ENCODE data around the gene DUSP28. TPM values are rescaled to one million over a fixed set of nuclear protein-coding genes. Genes with fewer than 3 reads are reported as not detected.

DUSP28 gene
- total and polyA plus RNA-seq, 2 donors (not counting 1 experiment from before 2014, with no cell fraction given) = 19.0 to 19.1 TPM

DNA sequence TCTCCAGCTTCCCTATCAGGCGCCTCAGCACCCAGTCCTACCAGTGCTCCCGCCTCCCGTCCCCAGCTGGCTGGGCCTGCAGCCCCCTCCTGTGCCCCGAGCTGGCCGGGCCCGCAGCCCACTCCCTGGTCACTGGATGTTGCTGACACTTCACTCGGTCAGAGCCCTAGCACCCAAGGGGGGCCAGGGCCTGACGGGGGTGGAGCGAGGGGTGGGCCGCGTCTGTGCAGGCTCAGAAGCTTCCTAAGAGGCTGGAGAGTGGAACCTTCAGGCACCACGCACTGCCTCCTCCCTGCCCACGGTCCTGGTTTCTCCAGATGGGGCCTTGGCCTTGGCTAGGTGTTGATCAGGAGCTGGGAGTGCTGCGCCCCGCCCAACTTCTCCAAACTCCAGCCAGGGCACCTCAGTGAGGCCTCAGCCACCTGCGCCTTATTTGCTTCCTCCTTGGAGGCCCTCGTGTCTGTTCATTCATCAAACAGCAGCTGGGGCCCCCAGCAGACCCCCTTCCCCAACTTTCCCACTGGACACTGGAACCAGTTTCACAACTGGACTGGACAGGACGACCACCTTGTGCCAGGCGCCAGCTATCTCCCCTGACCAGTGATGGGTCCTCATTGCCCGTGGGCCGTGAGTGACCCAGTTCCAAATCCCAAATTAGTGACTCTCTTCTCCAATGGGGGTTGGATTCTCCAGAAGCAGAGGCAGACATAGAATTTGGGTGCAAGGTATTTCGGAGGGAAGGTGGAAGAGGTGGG lies 43.1 kb downstream of the DUSP28 start:
- ATAC-seq (ENCODE audit: low read depth) = no peak
- peaks cover 0 to 6% of the 10 kb centered on the region in 2 experiments for H3K36me3 ChIP-seq (replicated peaks in 1 of 2; ENCODE audit: control extremely low read depth in 1 of 2, control insufficient read depth in 1 of 2, extremely low read depth in 1 of 2, insufficient read depth in 2 of 2, low read length in 1 of 2)
- ChIA-PET POLR2A (no interaction called here), CTCF (no interaction called here)
- no peaks in the 10 kb centered on the region for H3K9me3 ChIP-seq (ENCODE audit: control extremely low read depth in 1 of 3, control insufficient read depth in 2 of 3, insufficient read depth in 1 of 3, low read length in 2 of 3)
- H3K4me1 ChIP-seq (ENCODE audit: control insufficient read depth in 2 of 2, insufficient read depth in 2 of 2, low read length in 2 of 2) = no peaks in the 10 kb centered on the region
- H3K27ac ChIP-seq (ENCODE audit: low read length in 2 of 2) = no peak overlapping the region
- no peaks in the 10 kb centered on the region for H3K27me3 ChIP-seq (replicated peaks in 1 of 4; ENCODE audit: control extremely low read depth in 1 of 4, control insufficient read depth in 3 of 4, insufficient read depth in 4 of 4, low read length in 3 of 4)
- H3K9ac ChIP-seq (ENCODE audit: low read length) = no peak overlapping the region
- no peak for DNase-seq
- no peaks in the 10 kb centered on the region for H4K20me1 ChIP-seq (ENCODE audit: control insufficient read depth, insufficient read depth, low read length, poor library complexity, severe bottlenecking)
- H3K79me2 ChIP-seq (ENCODE audit: control insufficient read depth, insufficient read depth, low read length) = no peaks in the 10 kb centered on the region
- H3K4me2 ChIP-seq (replicated peaks; ENCODE audit: low read depth, low read length, poor library complexity, severe bottlenecking) = no peak overlapping the region
- Mint-ChIP-seq H3K27ac (no peak overlapping the region), H3K9me3 (ENCODE audit: insufficient read depth) (no peaks in the 10 kb centered on the region), H3K4me1 (no peaks in the 10 kb centered on the region), H3K27me3 (no peaks in the 10 kb centered on the region), H3K4me3 (no peak overlapping the region)
- 95% methylated on average over 17 of the region's 22 CpGs for WGBS (ENCODE audit: insufficient coverage)
- TF ChIP-seq EZH2 (IDR thresholded peaks at IDR 0.05; ENCODE audit: borderline replicate concordance, insufficient read depth, low read depth, low read length, poor library complexity, severe bottlenecking) = no peak
- TF ChIP-seq, protein P1, sequence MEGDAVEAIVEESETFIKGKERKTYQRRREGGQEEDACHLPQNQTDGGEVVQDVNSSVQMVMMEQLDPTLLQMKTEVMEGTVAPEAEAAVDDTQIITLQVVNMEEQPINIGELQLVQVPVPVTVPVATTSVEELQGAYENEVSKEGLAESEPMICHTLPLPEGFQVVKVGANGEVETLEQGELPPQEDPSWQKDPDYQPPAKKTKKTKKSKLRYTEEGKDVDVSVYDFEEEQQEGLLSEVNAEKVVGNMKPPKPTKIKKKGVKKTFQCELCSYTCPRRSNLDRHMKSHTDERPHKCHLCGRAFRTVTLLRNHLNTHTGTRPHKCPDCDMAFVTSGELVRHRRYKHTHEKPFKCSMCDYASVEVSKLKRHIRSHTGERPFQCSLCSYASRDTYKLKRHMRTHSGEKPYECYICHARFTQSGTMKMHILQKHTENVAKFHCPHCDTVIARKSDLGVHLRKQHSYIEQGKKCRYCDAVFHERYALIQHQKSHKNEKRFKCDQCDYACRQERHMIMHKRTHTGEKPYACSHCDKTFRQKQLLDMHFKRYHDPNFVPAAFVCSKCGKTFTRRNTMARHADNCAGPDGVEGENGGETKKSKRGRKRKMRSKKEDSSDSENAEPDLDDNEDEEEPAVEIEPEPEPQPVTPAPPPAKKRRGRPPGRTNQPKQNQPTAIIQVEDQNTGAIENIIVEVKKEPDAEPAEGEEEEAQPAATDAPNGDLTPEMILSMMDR (IDR thresholded peaks at IDR 0.05) = no peak
- intact Hi-C loops (cut with micrococcal nuclease) = no loop called here
- no peak overlapping the region for H3K4me3 ChIP-seq (ENCODE audit: control extremely low read depth in 1 of 5, extremely low read depth in 1 of 5, insufficient read depth in 1 of 5, low read depth in 2 of 5, low read length in 4 of 5)
- no peak overlapping the region for H2AFZ ChIP-seq (ENCODE audit: insufficient read depth, low read depth, low read length, poor library complexity, severe bottlenecking)

DNA sequence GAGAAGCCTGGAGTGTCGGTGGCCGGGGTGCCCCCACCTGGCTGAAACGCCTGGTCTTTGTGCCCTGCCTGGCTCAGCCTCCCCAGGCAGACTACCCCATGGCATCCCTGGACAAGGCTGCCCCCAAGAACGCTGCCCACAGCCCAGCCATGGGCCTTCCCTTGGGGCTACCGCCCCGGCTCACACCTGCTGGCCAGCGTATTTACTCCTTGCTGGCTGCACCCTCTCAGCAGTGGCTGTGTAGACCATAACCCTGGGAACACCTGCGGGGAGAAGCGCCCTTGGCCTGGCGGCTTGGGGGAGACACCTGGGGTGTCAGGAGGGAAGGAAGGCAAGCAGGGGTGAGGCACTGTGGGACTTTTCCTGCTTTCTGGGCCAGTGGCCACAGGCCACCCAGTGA lies 43.7 kb downstream of the DUSP28 start:
- Histone ChIP-seq H3K79me2 (ENCODE audit: control insufficient read depth, insufficient read depth, low read length) (no peaks in the 10 kb centered on the region), H3K9me3 (ENCODE audit: control extremely low read depth in 1 of 3, control insufficient read depth in 2 of 3, insufficient read depth in 1 of 3, low read length in 2 of 3) (no peaks in the 10 kb centered on the region), H2AFZ (ENCODE audit: insufficient read depth, low read depth, low read length, poor library complexity, severe bottlenecking) (no peak overlapping the region), H4K20me1 (ENCODE audit: control insufficient read depth, insufficient read depth, low read length, poor library complexity, severe bottlenecking) (no peaks in the 10 kb centered on the region), H3K4me2 (replicated peaks; ENCODE audit: low read depth, low read length, poor library complexity, severe bottlenecking) (no peak overlapping the region), H3K4me1 (ENCODE audit: control insufficient read depth in 2 of 2, insufficient read depth in 2 of 2, low read length in 2 of 2) (no peaks in the 10 kb centered on the region), H3K27me3 (replicated peaks in 1 of 4; ENCODE audit: control extremely low read depth in 1 of 4, control insufficient read depth in 3 of 4, insufficient read depth in 4 of 4, low read length in 3 of 4) (no peaks in the 10 kb centered on the region), H3K9ac (ENCODE audit: low read length) (no peak overlapping the region), H3K36me3 (replicated peaks in 1 of 2; ENCODE audit: control extremely low read depth in 1 of 2, control insufficient read depth in 1 of 2, extremely low read depth in 1 of 2, insufficient read depth in 2 of 2, low read length in 1 of 2) (peaks cover 0 to 2% of the 10 kb centered on the region in 2 experiments), H3K27ac (ENCODE audit: low read length in 2 of 2) (no peak overlapping the region), H3K4me3 (ENCODE audit: control extremely low read depth in 1 of 5, extremely low read depth in 1 of 5, insufficient read depth in 1 of 5, low read depth in 2 of 5, low read length in 4 of 5) (no peak overlapping the region)
- Mint-ChIP-seq H3K4me1 (no peaks in the 10 kb centered on the region), H3K27ac (no peak overlapping the region), H3K27me3 (no peaks in the 10 kb centered on the region), H3K9me3 (ENCODE audit: insufficient read depth) (no peaks in the 10 kb centered on the region), H3K4me3 (no peak overlapping the region)
- intact Hi-C loops (cut with micrococcal nuclease) = no loop called here
- POLR2A ChIA-PET = no interaction called here
- no peak for DNase-seq
- 91% methylated on average over 9 of the region's 10 CpGs for WGBS (ENCODE audit: insufficient coverage)
- CTCF ChIA-PET = no interaction called here
- no peak for TF ChIP-seq EZH2 (IDR thresholded peaks at IDR 0.05; ENCODE audit: borderline replicate concordance, insufficient read depth, low read depth, low read length, poor library complexity, severe bottlenecking)
- ATAC-seq (ENCODE audit: low read depth) = no peak

Measured in B cell (primary cell).